Bone marrow (tissue), 2 donors: Measurements from ENCODE around the gene GANC.
"Not testable (repeated sequence)": the region's sequence is repeated elsewhere in the genome, so short reads cannot be mapped to it uniquely, and the experiment has no call there.

Source experiments
- DNase-seq, 2 donors: peaks; one replicate each; lab custom pipeline; 2025; lab: John Stamatoyannopoulos, UW

The GANC gene

GRCh38 chr15:42282926-42283325 lies 9.9 kb downstream of the GANC start:
- no peak for DNase-seq

GRCh38 chr15:42283671-42284070 lies 10.7 kb downstream of the GANC start:
- DNase-seq: no peak

DNA sequence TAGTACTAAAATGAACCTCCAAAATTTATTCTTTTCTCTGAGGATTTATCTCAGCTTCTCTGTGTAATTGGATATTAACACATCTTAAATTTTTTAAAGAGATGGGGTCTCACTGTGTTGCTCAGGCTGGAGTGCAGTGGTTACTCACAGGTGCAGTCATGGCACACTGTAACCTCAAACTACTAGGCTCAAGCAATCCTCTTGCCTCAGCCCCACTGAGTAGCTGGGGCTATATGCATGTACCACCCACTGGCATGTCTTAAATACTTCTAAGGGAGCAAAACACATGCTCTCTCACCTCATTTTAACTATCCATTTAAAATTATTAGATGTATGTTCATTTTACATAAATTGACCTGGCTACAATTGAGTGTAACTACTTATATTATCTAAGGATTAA lies 11.6 kb downstream of the GANC start:
- no peak for DNase-seq

DNA sequence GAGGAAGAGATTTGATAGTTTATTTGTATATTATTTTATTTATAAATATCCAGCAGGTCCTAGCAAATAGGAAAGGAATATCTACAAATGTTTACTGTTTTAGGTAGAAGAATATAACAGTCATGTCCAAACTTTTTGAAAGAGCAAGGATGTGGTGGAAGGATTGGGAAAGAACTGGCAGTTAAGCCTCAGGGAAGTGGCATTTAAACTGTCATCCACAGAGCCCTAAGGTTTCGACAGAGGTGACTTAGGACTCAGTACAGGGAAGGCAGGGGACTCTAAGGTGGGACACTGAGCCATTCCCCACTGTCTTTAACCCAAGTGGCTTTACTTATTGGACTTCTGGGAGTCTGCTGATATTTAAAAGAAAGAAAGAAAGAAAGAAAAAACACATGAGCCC lies 12.0 kb downstream of the GANC start:
- no peak for DNase-seq

DNA sequence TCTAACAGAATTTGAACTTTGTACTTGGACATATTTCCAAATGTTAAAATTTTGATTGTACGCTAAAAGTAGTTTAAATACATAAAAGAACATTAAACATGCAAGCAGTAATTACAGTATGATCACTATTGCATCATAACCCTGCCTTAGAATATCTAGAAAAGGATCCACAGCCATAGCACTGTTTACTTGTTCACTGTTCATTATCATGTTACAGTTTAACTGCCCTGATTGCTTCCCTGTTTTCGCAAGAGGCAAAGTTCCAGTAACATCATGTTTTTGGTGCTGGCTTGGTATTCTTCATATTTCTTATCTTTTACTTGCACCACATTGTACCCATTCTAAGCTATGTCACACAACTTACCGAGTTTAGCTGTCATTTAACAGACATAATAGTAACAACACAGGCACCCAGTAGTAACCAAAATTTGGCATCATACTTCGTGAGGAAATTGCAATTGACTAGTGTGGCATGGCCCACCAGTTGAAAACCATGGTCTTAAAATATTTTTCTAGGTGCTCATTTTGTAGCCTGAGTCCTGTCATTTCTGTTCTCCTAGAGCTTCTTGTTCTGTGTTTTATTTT lies 13.5 kb downstream of the GANC start:
- DNase-seq: no peak

GRCh38 chr15:42287931-42288330 lies 14.9 kb downstream of the GANC start:
- no peak for DNase-seq

- DNase-seq: no peak
Measured at GRCh38 chr15:42289166-42289565, 16.2 kb downstream of the GANC start.

GRCh38 chr15:42301004-42301403 lies 28.0 kb downstream of the GANC start:
- DNase-seq: not testable (repeated sequence)

- no peak for DNase-seq
Measured at GRCh38 chr15:42306681-42307080, 33.7 kb downstream of the GANC start.

DNA sequence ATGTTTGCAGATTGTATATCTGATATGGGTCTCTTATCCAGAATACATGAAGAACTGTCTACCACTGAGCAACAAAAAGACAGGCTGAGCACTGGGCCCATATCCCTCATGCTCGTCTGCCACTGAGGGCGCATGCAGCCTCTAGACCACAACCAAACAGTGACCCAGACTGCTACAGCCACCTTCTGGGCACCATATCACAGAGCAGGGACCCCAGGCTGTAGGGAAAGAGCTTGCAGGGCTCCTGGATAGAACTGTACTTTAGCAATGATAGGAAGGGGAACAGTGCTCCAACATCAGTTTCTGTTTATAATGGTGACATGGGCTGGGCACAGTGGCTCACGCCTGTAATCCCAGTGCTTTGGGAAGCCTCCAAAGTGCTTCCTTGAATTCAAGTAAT lies 40.5 kb downstream of the GANC start:
- DNase-seq: no peak

- DNase-seq: no peak
Measured at GRCh38 chr15:42314818-42315217, 41.8 kb downstream of the GANC start.

GRCh38 chr15:42315521-42315920 lies 42.5 kb downstream of the GANC start:
- DNase-seq: no peak

DNA sequence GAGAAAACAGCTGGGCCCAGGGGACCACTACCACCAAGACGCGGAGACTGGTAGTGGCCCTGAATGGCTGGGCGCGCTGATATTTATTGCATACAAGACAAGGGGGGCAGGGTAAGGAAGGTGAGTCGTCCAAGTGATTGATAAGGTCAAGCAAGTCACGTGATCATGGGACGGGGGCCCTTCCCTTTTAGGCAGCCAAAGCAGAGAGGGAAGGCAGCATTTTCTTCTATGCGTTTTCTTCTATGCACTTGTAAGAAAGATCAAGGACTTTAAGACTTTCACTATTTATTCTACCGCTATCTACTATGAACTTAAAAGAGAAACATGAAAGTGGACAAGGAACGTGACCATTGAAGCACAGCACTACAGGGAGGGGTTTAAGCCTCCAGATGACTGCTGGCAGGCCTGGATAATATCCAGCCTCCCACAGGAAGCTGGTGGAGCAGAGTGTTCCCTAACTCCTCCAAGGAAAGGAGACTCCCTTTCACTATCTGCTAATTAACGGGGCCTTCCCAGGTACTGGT lies 43.3 kb downstream of the GANC start:
- not testable (repeated sequence) for DNase-seq

- no peak for DNase-seq
Measured at GRCh38 chr15:42319206-42319605, 46.2 kb downstream of the GANC start.

- DNase-seq: no peak
Measured at GRCh38 chr15:42324308-42324707, 51.3 kb downstream of the GANC start.

- no peak for DNase-seq
Measured at GRCh38 chr15:42329161-42329560, 56.2 kb downstream of the GANC start.

- DNase-seq: no peak
Measured at GRCh38 chr15:42329992-42330391, 57.0 kb downstream of the GANC start.

- no peak for DNase-seq
Measured at GRCh38 chr15:42331235-42331634, 58.2 kb downstream of the GANC start.

DNA sequence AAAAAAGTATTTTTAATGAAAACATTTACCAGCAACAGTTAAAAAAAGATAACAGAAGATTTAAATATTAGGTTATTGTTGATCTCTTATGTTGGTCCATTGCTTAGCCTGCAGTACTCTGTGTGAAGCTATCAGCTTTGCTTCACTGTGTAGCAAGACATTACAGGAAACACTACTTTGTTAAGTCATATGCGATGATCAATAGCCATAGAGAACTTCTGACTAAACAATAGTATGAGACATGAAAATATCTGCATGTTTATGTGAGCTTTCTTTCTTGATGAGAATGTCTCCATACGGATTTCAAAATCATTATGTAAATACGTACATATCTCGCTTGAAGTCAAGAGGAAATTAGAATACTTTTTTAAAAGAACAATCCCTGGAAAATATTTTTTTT lies 59.3 kb downstream of the GANC start:
- no peak for DNase-seq

GRCh38 chr15:42335074-42335473 lies 62.1 kb downstream of the GANC start:
- no peak for DNase-seq

GRCh38 chr15:42336650-42337049 lies 63.6 kb downstream of the GANC start:
- DNase-seq: not testable (repeated sequence)

- not testable (repeated sequence) for DNase-seq
Measured at GRCh38 chr15:42337104-42337503, 64.1 kb downstream of the GANC start.

DNA sequence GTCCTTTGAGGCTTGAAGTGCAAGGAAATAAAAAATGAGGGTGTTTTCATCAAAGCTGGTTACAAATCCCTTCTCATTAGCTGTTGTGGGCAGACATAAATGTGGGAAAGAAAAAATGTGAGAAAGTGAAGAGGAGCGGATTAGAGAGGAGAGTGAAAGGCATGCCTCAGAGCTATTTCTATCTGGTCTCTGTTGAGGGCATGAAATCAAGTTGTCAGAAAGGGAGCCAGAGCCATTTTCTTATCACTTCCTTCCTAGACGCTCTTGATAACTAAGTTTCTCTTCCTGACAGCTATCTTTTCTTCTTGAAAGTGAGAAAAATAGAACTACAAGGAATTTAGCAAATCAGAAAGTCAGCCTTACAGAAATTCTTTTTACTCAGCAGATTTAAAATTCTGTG lies 65.5 kb downstream of the GANC start:
- DNase-seq: no peak

- no peak for DNase-seq
Measured at GRCh38 chr15:42343596-42344232, 70.7 kb downstream of the GANC start.
